DOHH2 (cell line): ENCODE results near the gene OR8H2.

Experiments
- H3F3A ChIP-seq: fragments of 200-600 bp; sonication (generic), shearing (Covaris generic); 2 replicates; pipeline ENCODE4 v1.6.0; 2016; ENCODE audit warnings: antibody characterized with exemption, mild to moderate bottlenecking; ENCODE audit not compliant: control insufficient read depth, insufficient read depth
- H3K27ac ChIP-seq: fragments of 200-600 bp; sonication (generic); 2 replicates; pipeline ENCODE4 v1.5.1; 2014; ENCODE audit warnings: low read depth, mild to moderate bottlenecking, low read length, moderate library complexity
- H3K27me3 ChIP-seq: fragments of 200-600 bp; sonication (generic); 2 replicates; pipeline ENCODE4 v1.6.1; 2014; ENCODE audit warnings: mild to moderate bottlenecking, low read length, mixed read lengths; ENCODE audit not compliant: control insufficient read depth
- H3K36me3 ChIP-seq: fragments of 200-600 bp; sonication (generic); 2 replicates; pipeline ENCODE4 v1.6.1; 2014; ENCODE audit warnings: mild to moderate bottlenecking, low read length, moderate library complexity, mixed read lengths; ENCODE audit not compliant: control insufficient read depth
- H3K4me1 ChIP-seq: fragments of 200-600 bp; sonication (generic); 2 replicates; pipeline ENCODE4 v1.6.1; 2014; ENCODE audit warnings: mild to moderate bottlenecking, low read length, mixed read lengths; ENCODE audit not compliant: control insufficient read depth
- H3K4me2 ChIP-seq: fragments of 200-600 bp; sonication (generic); 2 replicates; pipeline ENCODE4 v1.6.0; 2014; ENCODE audit warnings: mild to moderate bottlenecking, low read length, moderate library complexity
- H3K4me3 ChIP-seq: fragments of 200-600 bp; sonication (generic); 2 replicates; pipeline ENCODE4 v1.5.1; 2014; ENCODE audit warnings: mild to moderate bottlenecking, low read length, mixed read lengths
- H3K79me2 ChIP-seq: fragments of 200-600 bp; sonication (generic); 2 replicates; pipeline ENCODE4 v1.6.1; 2014; ENCODE audit warnings: mild to moderate bottlenecking, low read length, mixed read lengths; ENCODE audit not compliant: control insufficient read depth
- H3K9me2 ChIP-seq: fragments of 200-600 bp; sonication (generic); replicated peaks from 2 replicates; pipeline ENCODE4 v1.6.1; 2014; ENCODE audit warnings: mild to moderate bottlenecking, low read length, mixed read lengths; ENCODE audit not compliant: control insufficient read depth
- H3K9me3 ChIP-seq: fragments of 200-600 bp; sonication (generic); 2 replicates; pipeline ENCODE4 v1.6.1; 2014; ENCODE audit warnings: antibody characterized with exemption, low read length, mixed read lengths; ENCODE audit not compliant: control insufficient read depth, insufficient read depth
- H4K20me1 ChIP-seq: fragments of 200-600 bp; sonication (generic); 2 replicates; pipeline ENCODE4 v1.6.0; 2014; ENCODE audit warnings: low read depth, mild to moderate bottlenecking, antibody characterized with exemption, low read length, moderate library complexity; ENCODE audit not compliant: control insufficient read depth, insufficient read depth
- CTCF ChIP-seq: fragments of 200-600 bp; sonication (generic); IDR thresholded peaks from one replicate; pipeline ENCODE4 v1.5.1; 2014; ENCODE audit warnings: antibody characterized with exemption, mild to moderate bottlenecking, low read depth, low read length; ENCODE audit not compliant: poor library complexity, severe bottlenecking
- EZH2phosphoT487 ChIP-seq: fragments of 200-600 bp; sonication (generic); IDR thresholded peaks from 2 replicates; pipeline ENCODE4 v1.6.1; 2017; ENCODE audit warnings: borderline replicate concordance, mild to moderate bottlenecking, antibody characterized with exemption, low read length, moderate library complexity, mixed read lengths

The OR8H2 gene

DNA sequence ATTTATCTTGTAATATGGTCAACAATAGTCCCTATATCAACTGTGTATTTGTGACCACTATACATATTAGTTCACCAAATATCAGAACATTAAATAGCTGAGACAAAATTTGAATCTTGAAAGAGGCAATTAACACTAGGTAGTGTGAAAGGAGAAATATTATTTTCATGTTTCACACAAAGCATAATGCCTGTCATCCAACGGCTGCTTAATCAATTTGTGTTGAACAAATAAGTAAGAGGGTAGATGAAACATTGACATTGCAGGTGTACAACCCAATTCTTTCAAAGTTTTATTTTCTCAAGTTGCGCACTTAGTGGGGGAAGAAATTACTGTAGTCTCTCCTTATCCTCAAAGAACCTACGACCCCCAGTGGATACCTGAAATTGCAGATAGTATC lies 13.8 kb upstream of the OR8H2 start:
- Histone ChIP-seq H3K27me3 (no peaks in the 10 kb centered on the region), H3K9me2 (no peaks in the 10 kb centered on the region; the same call in 1 of the 2 replicates), H3K4me1 (no peaks in the 10 kb centered on the region), H3K4me2 (no peak overlapping the region), H3F3A (no peaks in the 10 kb centered on the region), H3K79me2 (no peaks in the 10 kb centered on the region), H3K27ac (no peak overlapping the region), H3K4me3 (no peak overlapping the region), H3K9me3 (no peaks in the 10 kb centered on the region), H4K20me1 (no peaks in the 10 kb centered on the region), H3K36me3 (no peaks in the 10 kb centered on the region)
- no peak for TF ChIP-seq CTCF
- TF ChIP-seq EZH2phosphoT487: no peak

DNA sequence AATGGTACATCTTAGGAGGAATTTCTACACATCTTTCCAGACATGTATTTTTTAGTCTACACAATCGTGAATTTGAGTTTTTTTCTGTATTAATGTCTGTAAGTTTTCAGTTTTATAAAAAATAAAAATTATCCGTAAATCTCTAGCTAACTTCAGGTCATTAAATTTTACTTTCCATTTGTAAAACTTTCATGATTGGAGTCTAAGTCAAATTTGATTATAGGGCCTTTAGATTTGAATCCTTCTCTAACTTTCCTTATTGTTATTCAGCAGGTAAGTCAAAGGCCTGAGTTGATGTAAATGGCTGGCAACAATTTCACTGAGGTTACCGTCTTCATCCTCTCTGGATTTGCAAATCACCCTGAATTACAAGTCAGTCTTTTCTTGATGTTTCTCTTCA lies 10.5 kb upstream of the OR8H2 start, which contains the start of gene OR8I2:
Gene OR8I2 (plus strand): TSS at position 301 of the 400 bp plus-strand sequence. CDS start 0 bp downstream, at position 301.
- Histone ChIP-seq H3K27me3 (no peaks in the 10 kb centered on the region), H3K4me2 (no peak within 1 kb of the TSS), H3K36me3 (no peaks in the 10 kb centered on the region), H3K79me2 (no peaks in the 10 kb centered on the region), H3F3A (no peaks in the 10 kb centered on the region), H3K4me3 (no peak within 1 kb of the TSS), H3K9me3 (no peaks in the 10 kb centered on the region), H3K4me1 (no peaks in the 10 kb centered on the region), H3K9me2 (no peaks in the 10 kb centered on the region; the same call in 1 of the 2 replicates), H3K27ac (no peak within 1 kb of the TSS), H4K20me1 (no peaks in the 10 kb centered on the region)
- TF ChIP-seq EZH2phosphoT487 (no peak), CTCF (no peak)

DNA sequence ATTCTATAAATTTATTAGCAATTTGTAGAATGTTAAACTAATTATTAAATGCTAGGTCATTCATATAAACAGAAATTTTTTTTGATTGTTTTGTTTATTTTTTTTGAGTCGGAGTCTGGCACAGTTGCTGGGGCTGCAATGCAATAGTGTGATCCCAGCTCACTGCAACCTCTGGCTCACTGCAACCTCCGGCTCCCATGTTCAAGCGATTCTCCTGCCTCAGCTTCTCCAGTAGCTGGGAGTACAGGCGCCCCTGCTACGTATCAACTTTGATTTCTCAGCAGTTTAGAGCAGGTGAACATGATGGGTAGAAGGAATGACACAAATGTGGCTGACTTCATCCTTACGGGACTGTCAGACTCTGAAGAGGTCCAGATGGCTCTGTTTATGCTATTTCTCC lies 18.6 kb downstream of the OR8H2 start, which contains the start of gene OR8H3:
Gene OR8H3 (plus strand): TSS at position 301 of the 400 bp plus-strand sequence. CDS start 0 bp downstream, at position 301.
- no peak within 1 kb of the TSS for H3K4me2 ChIP-seq
- H3K4me3 ChIP-seq: no peak within 1 kb of the TSS
- H3K27me3 ChIP-seq: no peaks in the 10 kb centered on the region
- TF ChIP-seq CTCF: no peak
- TF ChIP-seq EZH2phosphoT487: no peak
- no peak within 1 kb of the TSS for H3K27ac ChIP-seq
- H3K79me2 ChIP-seq: no peaks in the 10 kb centered on the region
- no peaks in the 10 kb centered on the region for H4K20me1 ChIP-seq
- H3K4me1 ChIP-seq: no peaks in the 10 kb centered on the region
- no peaks in the 10 kb centered on the region for H3K9me2 ChIP-seq
- H3K9me3 ChIP-seq: no peaks in the 10 kb centered on the region
- no peaks in the 10 kb centered on the region for H3K36me3 ChIP-seq
- no peaks in the 10 kb centered on the region for H3F3A ChIP-seq
